Activated CD8-positive, alpha-beta memory T cell treated with anti-CD3 and anti-CD28 coated beads for 4 hours (primary cell): ENCODE measurements around the gene SPRED1.

Experiments used
- DNase-seq, 2 donors: peaks; one replicate each; pipeline ENCODE4 v3.0.0-alpha.2; 2020; ENCODE audit warnings: low read depth in 2 of 2

SPRED1 gene

GRCh38 chr15:38354315-38354929, 101.8 kb downstream of the SPRED1 start:
- DNase-seq = peak; percentile 12 to 19

GRCh38 chr15:38362355-38362754, 109.7 kb downstream of the SPRED1 start:
- no peak for DNase-seq

GRCh38 chr15:38367476-38367875, 114.8 kb downstream of the SPRED1 start:
- DNase-seq = no peak

- DNase-seq = no peak
Measured at GRCh38 chr15:38369936-38370478, 117.4 kb downstream of the SPRED1 start.

- no peak for DNase-seq
Measured at GRCh38 chr15:38373016-38373415, 120.4 kb downstream of the SPRED1 start.

DNA sequence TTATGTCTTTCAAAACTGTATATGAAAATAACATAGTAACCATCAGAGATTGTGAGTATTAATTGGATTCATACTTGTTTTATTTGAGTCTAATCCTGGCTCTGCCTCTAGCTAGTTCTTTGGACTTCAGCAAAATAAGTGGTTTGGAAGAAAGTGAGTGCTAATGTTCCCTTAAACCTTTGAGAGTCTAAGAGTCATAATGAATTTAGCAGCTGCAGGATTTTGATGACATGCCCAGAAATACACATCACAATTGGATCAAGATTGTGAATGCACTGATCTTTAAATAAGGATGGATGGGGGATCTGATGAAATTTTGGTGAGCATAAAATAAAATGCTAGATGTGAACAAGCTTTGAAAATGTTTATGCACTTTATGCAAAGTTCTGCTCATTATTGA, 121.4 kb downstream of the SPRED1 start:
- DNase-seq = no peak

DNA sequence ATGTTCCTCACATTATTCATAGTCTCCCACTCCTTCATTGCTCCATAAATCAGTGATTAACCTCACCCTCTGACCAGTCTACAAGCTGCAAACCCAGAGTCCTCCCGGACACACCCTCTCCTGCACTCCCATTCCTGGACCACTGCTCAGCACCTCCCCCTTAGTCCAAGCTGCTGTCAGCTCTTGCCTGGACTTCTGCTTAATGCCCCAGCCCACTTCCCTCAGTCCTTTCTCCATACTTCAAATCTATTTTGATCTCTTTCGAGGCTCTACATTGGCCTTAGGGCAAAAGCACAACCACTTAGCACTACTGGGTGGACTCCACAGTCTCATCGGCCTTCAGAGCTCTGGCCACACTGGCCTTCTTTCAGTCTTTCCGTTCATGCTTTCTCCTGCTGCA, 121.9 kb downstream of the SPRED1 start:
- no peak for DNase-seq

GRCh38 chr15:38376081-38376480, 123.4 kb downstream of the SPRED1 start:
- no peak for DNase-seq

GRCh38 chr15:38377636-38378035, 125.0 kb downstream of the SPRED1 start:
- DNase-seq = no peak

- DNase-seq = no peak
Measured at GRCh38 chr15:38378161-38378560, 125.5 kb downstream of the SPRED1 start.

DNA sequence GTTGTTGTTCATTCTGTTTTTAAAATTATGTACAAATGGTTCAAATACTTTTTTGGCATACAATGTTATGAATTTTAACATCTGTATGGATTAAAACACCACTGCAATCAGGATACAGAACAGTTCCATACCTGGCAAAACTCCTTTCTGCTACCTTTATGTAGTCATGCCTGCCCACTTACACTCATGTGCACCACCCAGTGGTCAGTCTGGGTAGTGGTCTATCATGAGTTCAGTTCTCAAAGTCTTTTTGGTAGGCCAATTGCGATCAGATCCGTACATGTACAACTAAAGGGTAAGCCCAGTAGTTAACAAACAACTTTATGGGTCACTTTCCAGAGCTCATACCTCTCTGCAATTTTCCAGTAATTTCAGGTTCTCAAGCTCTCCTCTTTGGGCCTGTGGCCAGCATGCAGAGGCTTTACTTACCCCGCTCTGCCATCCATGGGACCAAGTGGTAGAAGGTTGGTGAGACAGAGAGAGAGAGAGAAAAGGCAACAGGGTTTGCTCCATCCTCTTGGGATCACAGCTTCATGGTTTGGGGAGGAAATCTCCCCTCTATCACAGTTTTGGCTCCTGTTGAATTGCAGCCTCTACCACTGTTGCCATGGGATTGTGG, 137.4 kb downstream of the SPRED1 start:
- peak; percentile 15 to 44 for DNase-seq

- DNase-seq = no peak
Measured at GRCh38 chr15:38391191-38391590, 138.6 kb downstream of the SPRED1 start.

DNA sequence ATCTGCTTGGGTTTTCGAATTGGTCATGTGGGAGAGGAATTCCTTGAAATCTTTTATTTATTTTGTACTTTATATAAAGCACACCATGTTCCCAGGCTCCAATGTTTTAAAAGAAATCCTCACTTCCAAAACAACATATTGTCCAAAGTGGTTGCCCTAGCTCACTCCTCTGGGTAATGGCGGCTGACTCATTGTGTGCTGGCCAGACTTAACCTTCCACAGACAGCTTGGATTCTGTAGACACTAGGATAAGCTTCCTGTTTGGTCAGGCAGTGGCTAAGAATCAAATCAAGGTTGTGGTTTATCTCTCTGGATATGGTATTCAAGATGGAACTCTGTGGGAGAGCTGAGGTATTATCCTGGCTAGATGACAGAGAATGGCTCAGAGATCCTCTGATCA, 145.5 kb downstream of the SPRED1 start:
- no peak for DNase-seq

GRCh38 chr15:38401106-38401505, 148.5 kb downstream of the SPRED1 start:
- no peak for DNase-seq

- no peak for DNase-seq
Measured at GRCh38 chr15:38401701-38402100, 149.1 kb downstream of the SPRED1 start.

GRCh38 chr15:38406436-38406835, 153.8 kb downstream of the SPRED1 start:
- DNase-seq = no peak
